NCI-H146 treated with DMSO at 0.1 percent for 48 hours (cell line): ENCODE results near the gene S100A6.
"Not testable (repeated sequence)": the region's sequence is repeated elsewhere in the genome, so short reads cannot be mapped to it uniquely, and the experiment has no call there.

Experiments used
- DNase-seq: peaks from one replicate; lab custom pipeline; 2025; ENCODE audit not compliant: unreplicated experiment; lab: John Stamatoyannopoulos, UW

Gene S100A6

DNA sequence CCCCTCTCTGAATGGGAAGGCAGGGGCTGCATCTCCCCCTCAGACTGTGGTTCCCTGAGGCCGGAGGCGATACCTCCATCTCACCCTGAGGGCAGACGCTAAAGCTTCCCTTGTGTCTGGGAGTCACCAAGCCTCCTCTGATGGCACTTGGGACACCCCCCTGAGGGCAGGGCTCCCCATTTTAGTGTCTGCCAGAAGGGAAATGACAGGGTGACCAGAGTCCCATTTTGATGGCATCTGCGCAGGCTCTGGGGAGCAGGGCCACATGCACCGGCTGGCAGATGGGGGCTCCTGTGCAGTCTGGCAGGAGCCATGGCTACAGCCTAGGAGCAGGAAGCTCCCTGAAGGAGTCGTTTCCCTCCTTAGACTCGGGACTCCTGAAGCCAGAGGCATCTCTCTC is 28.2 kb upstream of the S100A6 start:
- DNase-seq: no peak

- no peak for DNase-seq
These were observed 27.7 kb upstream of the S100A6 start for GRCh38 chr1:153563483-153563901.

DNA sequence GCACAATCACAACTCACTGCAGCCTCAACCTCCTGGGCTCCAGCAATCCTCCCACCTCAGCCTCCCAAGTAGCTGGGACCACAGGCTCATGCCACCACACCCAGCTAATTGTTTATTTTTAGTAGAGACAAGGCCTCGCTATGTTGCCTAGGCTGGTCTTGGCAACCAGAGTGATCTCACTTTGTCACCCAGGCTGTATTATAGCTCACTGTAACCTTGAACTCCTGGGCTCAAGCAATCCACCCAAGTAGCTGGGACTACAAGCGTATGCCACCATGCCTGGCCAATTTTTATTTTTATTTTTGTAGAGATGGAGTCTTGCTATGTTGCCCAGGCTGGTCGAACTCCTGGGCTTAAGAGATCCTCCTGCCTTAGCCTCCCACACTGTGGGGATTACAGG is 26.2 kb upstream of the S100A6 start:
- DNase-seq: not testable (repeated sequence)

DNA sequence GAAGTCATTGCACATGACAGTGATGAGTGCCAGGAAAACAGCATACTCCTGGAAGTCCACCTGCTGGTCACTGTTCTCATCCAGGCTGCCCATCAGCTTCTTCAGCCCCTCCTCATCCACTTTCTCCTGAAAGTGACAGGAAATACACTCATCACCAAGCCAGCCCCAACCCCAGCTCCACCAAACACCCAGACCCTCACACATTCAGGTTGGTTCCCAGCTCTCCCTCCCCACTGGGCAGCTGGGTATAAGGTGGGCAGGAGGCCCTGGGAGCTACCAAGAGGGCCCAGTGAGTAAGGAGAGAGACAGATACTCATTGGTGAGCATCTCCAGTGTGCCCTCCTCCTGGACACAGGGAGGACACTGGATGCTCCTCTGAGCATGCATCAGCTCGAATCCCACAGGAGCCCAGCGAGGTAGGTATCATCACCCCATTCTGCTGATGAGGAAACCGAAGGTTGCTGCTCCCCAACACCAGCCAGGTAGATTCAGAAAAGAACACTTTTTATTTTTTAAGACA is 25.7 kb upstream of the S100A6 start:
- DNase-seq: no peak

DNA sequence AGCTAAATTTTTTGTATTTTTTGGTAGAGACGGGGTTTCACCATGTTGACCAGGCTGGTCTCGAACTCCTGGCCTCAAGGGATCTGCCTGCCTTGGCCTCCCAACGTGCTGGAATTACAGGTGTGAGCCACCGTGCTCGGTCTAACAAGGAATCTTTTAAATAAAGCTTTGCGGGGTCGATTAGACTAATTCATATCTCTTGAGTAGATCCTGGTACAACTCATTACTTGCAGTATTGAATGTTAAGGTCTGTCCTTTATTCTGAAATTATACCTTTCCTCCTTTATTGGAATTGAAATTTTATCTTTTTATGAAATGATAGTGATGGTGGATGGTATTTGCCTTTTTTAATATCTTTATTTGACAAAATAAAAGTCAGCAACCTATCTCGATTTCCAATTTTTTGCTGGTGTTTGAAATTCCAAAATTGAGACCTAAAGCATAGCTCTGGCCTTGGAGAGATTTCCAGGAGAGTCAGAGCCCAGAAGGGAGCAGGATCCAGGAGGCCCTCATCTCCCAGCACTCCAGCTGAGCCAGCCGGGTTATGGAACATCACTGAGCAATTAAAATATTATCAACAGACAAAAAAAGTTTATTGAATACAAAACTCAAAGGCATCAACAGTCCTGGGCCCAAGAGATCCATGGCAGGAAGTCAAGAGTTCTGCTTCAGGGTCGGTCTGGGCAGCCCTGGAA is 25.1 kb upstream of the S100A6 start:
- DNase-seq: no peak

- DNase-seq: no peak
These were observed 24.4 kb upstream of the S100A6 start for GRCh38 chr1:153560241-153560640.

DNA sequence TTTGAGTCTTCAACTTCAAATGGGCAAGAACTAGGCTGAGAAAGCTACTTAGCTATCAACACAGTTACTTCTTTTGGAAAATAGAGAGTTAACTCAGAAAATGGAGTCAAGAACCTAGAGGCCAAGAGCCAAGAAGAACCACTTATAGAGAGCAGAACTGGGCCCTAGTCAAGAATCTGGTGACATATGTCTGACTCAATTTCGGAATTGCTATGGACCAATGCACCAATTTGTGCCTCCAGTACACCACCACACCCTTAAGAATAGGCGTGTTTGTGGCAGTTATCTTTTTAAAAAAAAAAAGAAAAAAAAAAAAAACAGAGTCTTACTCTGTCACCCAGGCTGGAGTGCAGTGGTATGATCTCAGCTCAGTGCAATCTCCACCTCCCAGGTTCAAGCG is 22.1 kb upstream of the S100A6 start:
- DNase-seq: no peak

DNA sequence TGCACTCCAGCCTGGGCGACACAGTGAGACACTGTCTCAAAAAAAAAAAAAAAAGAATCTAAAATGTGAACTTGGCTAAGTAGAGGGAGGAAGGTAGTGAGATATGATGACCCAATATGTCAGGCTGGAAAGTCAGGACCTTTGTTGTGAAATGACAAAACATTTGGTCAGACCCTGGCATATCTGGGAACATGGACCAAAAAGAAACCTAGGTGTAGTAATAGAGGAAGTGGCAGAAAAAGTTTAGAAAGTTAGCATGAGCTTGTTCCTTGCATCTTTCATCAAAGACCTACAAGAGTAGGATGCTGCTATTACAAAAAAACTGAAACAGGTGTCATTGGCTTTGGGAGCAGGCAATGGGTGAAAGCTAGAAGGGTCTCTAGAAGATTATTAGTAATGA is 20.6 kb upstream of the S100A6 start:
- no peak for DNase-seq

DNA sequence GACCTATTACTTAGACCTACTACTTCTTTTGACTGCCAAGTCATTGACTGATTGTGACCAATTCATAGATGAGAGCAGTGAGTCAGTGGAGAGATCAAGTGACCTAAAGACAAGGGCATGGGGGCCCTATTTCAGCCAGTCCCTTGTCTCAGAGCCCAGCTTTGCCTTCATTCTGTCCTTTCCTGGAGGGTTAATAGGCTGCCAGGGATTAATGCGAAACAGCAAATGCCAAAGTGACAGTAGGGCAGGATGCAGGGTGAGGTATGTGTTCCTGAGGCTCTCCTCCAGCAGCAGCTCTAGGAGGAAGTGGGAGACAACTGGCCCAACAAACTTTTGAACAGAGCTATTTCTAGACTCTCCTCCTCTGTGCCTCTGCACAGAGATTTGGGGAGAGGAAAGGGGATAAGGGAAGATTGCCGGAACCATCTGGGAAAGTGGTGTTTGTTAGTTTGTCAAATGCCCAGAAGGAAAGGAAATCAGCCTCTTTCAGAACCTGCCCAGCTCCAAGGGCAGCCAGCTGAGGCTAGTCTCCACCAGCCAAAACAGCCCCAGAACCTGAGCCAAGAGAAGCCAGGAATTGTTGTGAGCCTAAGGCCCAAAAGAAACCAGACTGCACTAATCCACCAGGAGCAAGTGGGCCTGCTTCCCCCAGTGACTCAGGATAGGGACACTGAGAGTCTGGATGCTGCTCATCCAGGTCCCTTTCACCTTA is 18.2 kb upstream of the S100A6 start:
- no peak for DNase-seq

GRCh38 chr1:153553096-153553495 is 17.3 kb upstream of the S100A6 start:
- no peak for DNase-seq

DNA sequence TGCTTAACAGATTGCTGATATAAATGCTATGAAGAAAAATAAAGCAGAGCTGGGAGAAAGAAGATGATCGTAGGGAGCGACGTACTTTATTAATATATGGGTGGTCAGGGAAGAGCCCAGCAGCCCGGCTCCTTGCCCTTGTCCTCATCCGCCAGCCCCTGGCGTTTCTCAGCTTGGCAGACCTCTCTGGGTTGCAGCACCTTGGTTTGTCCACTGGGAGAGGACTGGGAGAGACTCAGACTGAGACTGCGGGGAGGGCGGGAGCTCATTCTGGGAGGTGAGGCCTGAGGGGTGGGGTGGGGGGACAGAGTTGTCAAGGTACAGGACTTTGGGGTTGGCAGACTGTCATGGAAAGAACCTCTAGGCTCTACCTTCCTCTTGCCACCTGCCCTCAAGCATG is 16.5 kb upstream of the S100A6 start:
- DNase-seq: no peak

GRCh38 chr1:153550827-153551500 is 15.2 kb upstream of the S100A6 start:
- DNase-seq: no peak

DNA sequence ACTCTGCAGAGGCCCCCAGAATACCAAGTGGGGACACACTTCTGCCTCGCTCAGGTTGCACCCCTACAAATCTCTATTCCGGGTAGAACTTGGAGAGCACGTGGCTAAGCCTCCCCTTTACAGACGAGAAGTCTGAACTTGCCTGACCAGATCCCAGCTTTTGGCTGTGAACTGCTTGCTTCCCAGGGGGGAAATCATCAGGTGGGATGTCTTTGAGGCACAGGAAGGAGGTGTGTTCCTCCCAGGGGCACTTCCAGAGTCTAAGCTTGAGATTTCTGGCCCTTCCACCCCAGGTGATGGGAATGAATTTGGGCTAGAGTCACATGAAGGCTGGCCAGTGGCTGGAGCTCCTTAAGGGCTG is 14.6 kb upstream of the S100A6 start:
- DNase-seq: no peak

- no peak for DNase-seq
These were observed 14.1 kb upstream of the S100A6 start for GRCh38 chr1:153549741-153550397.

GRCh38 chr1:153548722-153549688 is 13.2 kb upstream of the S100A6 start, which contains the start of gene S100A3:
TSS of gene S100A3 (minus strand) at chr1:153549258. CDS start at chr1:153548485, 773 bp downstream.
- DNase-seq: no peak

DNA sequence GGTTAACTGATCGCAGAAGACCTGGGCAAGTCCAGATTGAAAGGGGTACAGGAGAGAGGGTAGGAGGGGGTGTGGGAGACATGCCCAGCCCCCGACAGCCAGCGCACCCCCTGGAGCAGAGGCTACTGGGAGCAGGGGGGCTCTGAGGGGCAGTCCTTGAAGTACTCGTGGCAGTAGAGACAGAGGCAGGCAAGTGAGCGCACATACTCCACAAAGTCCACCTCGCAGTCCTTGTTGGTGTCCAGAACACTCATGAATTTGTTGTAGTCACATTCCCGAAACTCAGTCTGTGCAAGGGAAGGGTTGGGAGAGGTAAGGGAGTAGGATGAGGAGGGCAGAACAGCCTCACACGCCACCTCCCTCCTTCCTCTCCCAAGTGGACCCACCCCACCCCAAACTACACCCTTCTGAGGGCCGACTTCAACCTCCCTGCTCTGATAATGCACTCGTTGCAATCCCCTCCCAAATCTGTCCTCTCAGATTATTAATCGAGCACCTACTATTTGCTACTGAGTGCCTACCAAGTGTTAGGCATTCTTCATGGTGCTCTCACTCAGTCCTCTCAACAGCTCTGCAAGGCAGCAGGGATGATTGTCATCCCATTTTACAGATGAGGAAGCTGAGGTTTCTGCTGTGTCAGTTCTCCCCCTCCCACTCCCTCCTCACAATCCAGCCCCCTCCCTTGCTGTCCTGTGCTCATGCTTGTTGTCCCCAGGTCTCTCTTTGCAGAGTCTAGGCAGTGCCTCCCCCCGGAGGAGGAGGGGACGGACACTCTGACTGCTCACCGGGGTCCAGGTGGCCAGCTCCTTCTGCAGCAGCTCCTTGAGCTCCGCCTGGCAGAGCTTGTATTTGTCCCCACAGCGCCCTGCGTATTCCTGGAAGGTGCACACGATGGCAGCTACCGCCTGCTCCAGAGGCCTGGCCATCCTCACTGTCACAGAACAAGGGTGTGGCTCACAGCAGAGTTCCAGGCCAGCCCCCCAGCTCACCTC is 12.1 kb upstream of the S100A6 start:
- DNase-seq: no peak

- DNase-seq: no peak
These were observed 11.2 kb upstream of the S100A6 start for GRCh38 chr1:153546796-153547559.

DNA sequence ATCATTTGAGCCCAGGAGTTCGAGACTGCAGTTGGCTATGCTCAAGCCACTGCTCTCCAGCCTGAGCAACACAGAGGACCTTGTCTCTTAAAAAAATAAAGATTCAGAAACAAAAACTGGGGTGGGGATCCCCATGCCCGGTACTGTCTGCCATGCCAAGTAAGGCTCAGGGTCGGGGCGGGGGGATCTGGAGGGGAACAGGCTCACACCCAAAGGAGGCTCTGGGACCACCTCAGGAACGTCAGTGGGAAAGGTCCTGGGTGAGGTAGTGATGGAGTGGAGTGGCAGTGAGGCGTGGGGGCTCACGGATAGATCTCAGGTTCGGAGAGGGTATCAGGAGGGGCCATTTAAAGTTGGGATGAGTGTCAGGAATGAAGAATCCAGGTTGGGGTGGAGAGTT is 10.6 kb upstream of the S100A6 start:
- DNase-seq: no peak
